Activated B cell treated with CpG ODN at 0.5 μM for 24 hours (primary cell): ENCODE measurements around the gene KMT2C. TPM values are rescaled to one million over a fixed set of nuclear protein-coding genes. Genes with fewer than 3 reads are reported as not detected.
"Not testable (repeated sequence)": the region's sequence is repeated elsewhere in the genome, so short reads cannot be mapped to it uniquely, and the experiment has no call there.

Experiments used
- ATAC-seq: fragments of 200-7000 bp; cut with Tn5 transposase; one replicate; pipeline ENCODE4 v1.10.0; 2021; ENCODE audit warnings: low read depth, mild to moderate bottlenecking, moderate library complexity
- CTCF ChIA-PET: fragments of 350-600 bp; sonication (Branson Sonifier 250); formaldehyde crosslinking; loops from one replicate; lab custom pipeline; 2021; ENCODE audit warnings: antibody characterized with exemption; lab: Charles Lee
- POLR2A ChIA-PET: fragments of 350-600 bp; sonication (Branson Sonifier 250); formaldehyde crosslinking; loops from one replicate; lab custom pipeline; 2021; ENCODE audit warnings: antibody characterized with exemption; lab: Charles Lee
- DNase-seq: peaks from one replicate; pipeline ENCODE4 v3.0.0; 2022
- H3K27ac Mint-ChIP-seq: one replicate; pipeline ENCODE4 v1.8.0; 2020; ENCODE audit warnings: mixed read lengths
- H3K27me3 Mint-ChIP-seq: one replicate; pipeline ENCODE4 v1.8.0; 2021; ENCODE audit warnings: mixed read lengths
- H3K36me3 Mint-ChIP-seq: one replicate; pipeline ENCODE4 v1.8.0; 2021; ENCODE audit warnings: low read depth, mixed read lengths
- H3K4me1 Mint-ChIP-seq: one replicate; pipeline ENCODE4 v1.8.0; 2021; ENCODE audit warnings: mixed read lengths
- H3K4me3 Mint-ChIP-seq: one replicate; pipeline ENCODE4 v1.8.0; 2020; ENCODE audit warnings: mild to moderate bottlenecking, mixed read lengths
- H3K9me3 Mint-ChIP-seq: one replicate; pipeline ENCODE4 v1.8.0; 2020; ENCODE audit warnings: mixed read lengths
- intact Hi-C: fragments of 100-400 bp; cut with micrococcal nuclease; formaldehyde crosslinking; loops from one replicate; pipeline ENCODE4 v1.15.1; 2024
- total RNA-seq: library from RNA; stranded (reverse); gene quantifications from 2 replicates; pipeline ENCODE4 v1.2.3, GENCODE V29; 2022
- TF ChIP-seq, protein P1 (sequence below): fragments of 200-600 bp; IDR thresholded peaks from one replicate; pipeline ENCODE4 v1.8.0; 2022; ENCODE audit warnings: antibody characterized with exemption, mild to moderate bottlenecking

The KMT2C gene
- total RNA-seq, 1 donor from 2014 or later: 112 TPM

DNA sequence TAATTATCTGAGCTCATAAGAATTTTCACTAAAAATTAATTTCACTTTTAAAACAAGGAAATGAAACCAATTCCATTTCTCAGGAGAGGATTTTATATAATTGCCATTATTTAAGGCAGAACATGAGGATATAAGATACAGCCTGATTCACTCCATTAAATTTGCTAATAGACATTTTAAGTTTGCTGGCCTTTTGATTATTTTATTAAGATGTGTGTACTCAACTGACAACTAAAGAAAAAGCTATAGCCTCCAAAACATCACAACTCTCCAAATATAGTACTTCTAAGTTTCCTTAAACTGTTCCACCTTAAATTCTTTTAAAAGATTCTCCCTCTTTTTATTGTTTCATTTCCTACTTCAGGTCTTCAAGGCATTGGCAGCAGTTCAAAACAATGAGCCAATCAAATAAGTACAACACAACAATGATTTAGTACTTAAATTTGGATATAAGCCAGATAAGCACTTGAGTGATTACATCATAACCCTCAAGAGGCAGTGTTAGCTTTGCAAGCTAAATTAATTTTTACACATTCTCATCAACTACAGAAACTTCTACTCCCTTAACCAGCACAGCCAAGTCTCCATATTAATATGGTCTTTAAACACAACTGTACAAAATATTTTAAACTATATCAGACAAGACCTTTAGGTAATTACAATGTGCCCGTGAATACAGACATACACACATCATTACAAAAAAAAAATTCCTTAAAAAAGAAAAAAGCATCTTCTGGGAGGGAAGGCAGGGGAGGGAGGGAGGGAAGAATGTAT is 121.8 kb downstream of the KMT2C start:
- TF ChIP-seq, protein P1, sequence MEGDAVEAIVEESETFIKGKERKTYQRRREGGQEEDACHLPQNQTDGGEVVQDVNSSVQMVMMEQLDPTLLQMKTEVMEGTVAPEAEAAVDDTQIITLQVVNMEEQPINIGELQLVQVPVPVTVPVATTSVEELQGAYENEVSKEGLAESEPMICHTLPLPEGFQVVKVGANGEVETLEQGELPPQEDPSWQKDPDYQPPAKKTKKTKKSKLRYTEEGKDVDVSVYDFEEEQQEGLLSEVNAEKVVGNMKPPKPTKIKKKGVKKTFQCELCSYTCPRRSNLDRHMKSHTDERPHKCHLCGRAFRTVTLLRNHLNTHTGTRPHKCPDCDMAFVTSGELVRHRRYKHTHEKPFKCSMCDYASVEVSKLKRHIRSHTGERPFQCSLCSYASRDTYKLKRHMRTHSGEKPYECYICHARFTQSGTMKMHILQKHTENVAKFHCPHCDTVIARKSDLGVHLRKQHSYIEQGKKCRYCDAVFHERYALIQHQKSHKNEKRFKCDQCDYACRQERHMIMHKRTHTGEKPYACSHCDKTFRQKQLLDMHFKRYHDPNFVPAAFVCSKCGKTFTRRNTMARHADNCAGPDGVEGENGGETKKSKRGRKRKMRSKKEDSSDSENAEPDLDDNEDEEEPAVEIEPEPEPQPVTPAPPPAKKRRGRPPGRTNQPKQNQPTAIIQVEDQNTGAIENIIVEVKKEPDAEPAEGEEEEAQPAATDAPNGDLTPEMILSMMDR: no peak
- Mint-ChIP-seq H3K27me3 (no peaks in the 10 kb centered on the region), H3K27ac (peak overlapping the region; percentile 8), H3K4me1 (peaks cover 27% of the 10 kb centered on the region), H3K4me3 (no peak overlapping the region), H3K9me3 (no peaks in the 10 kb centered on the region), H3K36me3 (peaks cover 36% of the 10 kb centered on the region)
- intact Hi-C loops: no loop called here
- ChIA-PET POLR2A (interaction anchor here (1.2 kb wide), 1 partner anchor 121 kb away, joined by 3 read pairs; no protein-coding TSS in a partner anchor), CTCF (interaction anchor here (1.7 kb wide), 1 partner anchor 391 kb away, joined by 3 read pairs; no protein-coding TSS in a partner anchor)
- ATAC-seq: no peak
- no peak for DNase-seq

DNA sequence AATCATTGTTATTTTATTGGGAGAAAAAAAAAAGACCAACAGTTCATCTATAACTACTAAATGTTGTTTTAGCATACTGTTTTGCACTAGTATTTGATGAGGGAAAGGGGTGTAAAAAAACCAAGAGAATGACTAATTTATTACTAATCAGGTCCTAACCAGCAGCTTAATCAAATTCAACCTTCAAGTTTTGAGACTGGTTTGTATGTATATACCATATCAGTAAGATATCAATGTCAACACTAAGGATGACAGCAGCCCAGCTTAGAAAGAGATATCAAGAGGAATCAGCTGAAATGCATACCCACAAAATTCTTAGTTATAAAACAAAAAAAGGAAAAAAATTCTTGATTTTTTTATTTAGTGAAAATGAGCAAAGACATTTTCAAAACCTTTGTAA is 122.6 kb downstream of the KMT2C start:
- Mint-ChIP-seq H3K9me3 (no peaks in the 10 kb centered on the region), H3K36me3 (peaks cover 39% of the 10 kb centered on the region), H3K27ac (no peak overlapping the region), H3K4me1 (peaks cover 27% of the 10 kb centered on the region), H3K27me3 (no peaks in the 10 kb centered on the region), H3K4me3 (no peak overlapping the region)
- TF ChIP-seq, protein P1: no peak
- intact Hi-C loops: no loop called here
- ChIA-PET POLR2A (interaction anchor here (1.2 kb wide), 1 partner anchor 122 kb away, joined by 3 read pairs; no protein-coding TSS in a partner anchor), CTCF (interaction anchor here (1.2 to 1.7 kb wide), 2 partner anchors 24 to 392 kb away, joined by 3 read pairs; no protein-coding TSS in a partner anchor)
- ATAC-seq (no peak), DNase-seq (no peak)

DNA sequence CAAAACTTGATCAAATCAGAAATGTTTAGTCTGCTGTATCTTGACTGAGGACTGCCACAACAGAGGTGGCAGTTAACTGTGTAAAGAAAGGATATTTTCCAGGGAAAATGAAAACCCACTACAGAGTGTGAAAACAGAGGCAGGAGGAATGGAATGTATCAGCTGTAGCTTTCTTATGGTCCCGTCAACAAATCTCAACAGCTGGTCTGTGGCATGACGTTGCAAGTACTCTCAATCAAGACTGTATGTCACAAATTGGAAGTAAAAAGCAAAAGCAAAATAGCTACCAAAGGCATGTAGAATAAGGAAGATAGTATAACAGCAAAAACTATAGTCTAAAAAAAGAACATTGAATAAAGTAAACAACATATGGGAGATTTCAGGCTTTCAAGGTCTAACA is 123.5 kb downstream of the KMT2C start:
- no peak overlapping the region for H3K27ac Mint-ChIP-seq
- TF ChIP-seq, protein P1: no peak

DNA sequence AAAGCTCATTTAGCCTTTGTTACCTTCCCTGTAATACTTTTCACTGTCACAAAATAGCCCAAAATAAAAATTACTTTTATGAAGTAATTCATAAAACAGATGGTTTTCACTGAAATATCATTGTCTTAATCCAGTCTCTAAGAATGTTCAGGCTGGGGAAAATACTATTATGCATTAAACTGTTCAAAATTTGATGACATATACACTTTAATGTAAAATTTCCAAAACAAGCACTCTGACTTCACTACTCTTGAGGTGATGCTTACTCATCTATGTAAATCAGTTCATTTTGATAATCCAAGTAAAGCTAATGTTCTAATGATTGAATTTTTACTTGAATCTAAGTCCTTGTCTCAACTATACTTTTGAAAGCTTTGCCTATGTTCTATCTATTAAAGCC is 127.9 kb downstream of the KMT2C start:
- Mint-ChIP-seq H3K9me3 (no peaks in the 10 kb centered on the region), H3K4me3 (no peak overlapping the region), H3K4me1 (peaks cover 12% of the 10 kb centered on the region), H3K27me3 (no peaks in the 10 kb centered on the region), H3K27ac (no peak overlapping the region), H3K36me3 (peaks cover 72% of the 10 kb centered on the region)
- ChIA-PET POLR2A (no interaction called here), CTCF (no interaction called here)
- ATAC-seq (no peak), DNase-seq (no peak)
- intact Hi-C loops: no loop called here
- TF ChIP-seq, protein P1: no peak

More for the DNA sequence above, 123.5 kb downstream of the KMT2C start:
- ChIA-PET CTCF (interaction anchor here (1.2 kb wide), 1 partner anchor 25 kb away, joined by 3 read pairs; no protein-coding TSS in a partner anchor), POLR2A (no interaction called here)
- intact Hi-C loops: no loop called here
- Mint-ChIP-seq H3K9me3 (no peaks in the 10 kb centered on the region), H3K36me3 (peaks cover 46% of the 10 kb centered on the region), H3K4me1 (peaks cover 24% of the 10 kb centered on the region), H3K4me3 (no peak overlapping the region), H3K27me3 (no peaks in the 10 kb centered on the region)
- no peak for DNase-seq
- ATAC-seq: no peak

DNA sequence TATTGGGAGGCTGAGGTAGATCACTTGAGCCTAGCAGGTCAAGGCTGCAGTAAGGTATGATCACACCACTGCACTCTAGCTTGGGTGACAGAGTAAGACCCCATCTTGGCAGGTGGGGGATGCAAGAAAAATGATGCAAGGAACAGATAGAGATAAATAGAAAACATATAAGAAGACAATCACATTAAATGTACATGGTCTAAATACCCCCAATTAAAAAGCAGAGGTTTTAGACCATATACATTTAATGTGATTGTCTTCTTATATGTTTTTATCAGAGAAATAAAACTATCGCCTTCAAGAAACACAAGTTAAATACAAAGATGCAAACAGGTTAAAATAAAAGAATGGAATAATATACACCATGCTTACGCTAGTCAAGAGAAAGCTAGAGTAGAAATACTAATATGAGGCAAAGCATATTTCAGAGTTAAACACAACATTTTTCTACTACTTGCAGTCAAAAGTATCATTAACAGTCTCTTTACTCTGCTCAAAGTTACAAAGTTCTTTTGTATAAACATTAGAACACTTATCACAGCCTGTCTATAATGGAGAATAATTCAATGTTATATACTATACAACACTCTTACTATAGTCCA is 136.2 kb downstream of the KMT2C start:
- CTCF ChIA-PET, H3K27ac Mint-ChIP-seq, DNase-seq, POLR2A ChIA-PET, ATAC-seq, intact Hi-C loops, H3K4me3 Mint-ChIP-seq, H3K27me3 Mint-ChIP-seq, H3K9me3 Mint-ChIP-seq: not testable (repeated sequence)
- H3K4me1 Mint-ChIP-seq: peaks cover 26% of the 10 kb centered on the region
- peaks cover 57% of the 10 kb centered on the region for H3K36me3 Mint-ChIP-seq
